ENCODE data around the gene XYLT1.

XYLT1 gene

DNA sequence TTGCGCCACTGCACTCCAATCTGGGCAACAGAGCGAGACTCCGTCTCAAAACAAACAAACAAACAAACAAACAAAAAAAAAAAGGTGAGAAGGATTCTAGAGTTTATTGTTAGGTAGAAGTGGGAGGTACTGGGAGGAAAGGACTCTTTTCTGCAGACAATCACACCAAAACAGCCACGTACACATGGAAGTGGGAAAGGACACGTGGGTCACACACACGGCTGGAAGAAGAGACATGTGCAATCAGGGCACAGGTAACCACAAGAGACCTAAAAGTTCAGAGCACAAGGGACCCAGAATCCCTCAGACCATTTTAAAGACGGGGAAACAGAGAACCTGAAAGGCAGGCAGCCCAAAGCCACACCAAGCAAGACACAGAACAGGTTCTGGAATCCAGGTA, 20.5 kb downstream of the XYLT1 start:
- no peak for FAIRE-seq
- no peak for TF ChIP-seq POLR2A (IDR thresholded peaks at IDR 0.05; ENCODE audit: low read depth, low read length)
- no peak for TF ChIP-seq POLR2AphosphoS5 (IDR thresholded peaks at IDR 0.05; ENCODE audit: low read depth, low read length)
- no peak for TF ChIP-seq PAX5 (IDR thresholded peaks at IDR 0.05; ENCODE audit: insufficient read depth, low read length, severe bottlenecking)
- no peak for TF ChIP-seq TAF1 (IDR thresholded peaks at IDR 0.05; ENCODE audit: low read depth, low read length)
- no peak for TF ChIP-seq POU2F2 (IDR thresholded peaks at IDR 0.05; ENCODE audit: low read depth, low read length)
- no peak for TF ChIP-seq SPI1 (IDR thresholded peaks at IDR 0.05; ENCODE audit: low read depth, low read length)
- DNase-seq (ENCODE audit: insufficient read length, low spot score), result no peak

DNA sequence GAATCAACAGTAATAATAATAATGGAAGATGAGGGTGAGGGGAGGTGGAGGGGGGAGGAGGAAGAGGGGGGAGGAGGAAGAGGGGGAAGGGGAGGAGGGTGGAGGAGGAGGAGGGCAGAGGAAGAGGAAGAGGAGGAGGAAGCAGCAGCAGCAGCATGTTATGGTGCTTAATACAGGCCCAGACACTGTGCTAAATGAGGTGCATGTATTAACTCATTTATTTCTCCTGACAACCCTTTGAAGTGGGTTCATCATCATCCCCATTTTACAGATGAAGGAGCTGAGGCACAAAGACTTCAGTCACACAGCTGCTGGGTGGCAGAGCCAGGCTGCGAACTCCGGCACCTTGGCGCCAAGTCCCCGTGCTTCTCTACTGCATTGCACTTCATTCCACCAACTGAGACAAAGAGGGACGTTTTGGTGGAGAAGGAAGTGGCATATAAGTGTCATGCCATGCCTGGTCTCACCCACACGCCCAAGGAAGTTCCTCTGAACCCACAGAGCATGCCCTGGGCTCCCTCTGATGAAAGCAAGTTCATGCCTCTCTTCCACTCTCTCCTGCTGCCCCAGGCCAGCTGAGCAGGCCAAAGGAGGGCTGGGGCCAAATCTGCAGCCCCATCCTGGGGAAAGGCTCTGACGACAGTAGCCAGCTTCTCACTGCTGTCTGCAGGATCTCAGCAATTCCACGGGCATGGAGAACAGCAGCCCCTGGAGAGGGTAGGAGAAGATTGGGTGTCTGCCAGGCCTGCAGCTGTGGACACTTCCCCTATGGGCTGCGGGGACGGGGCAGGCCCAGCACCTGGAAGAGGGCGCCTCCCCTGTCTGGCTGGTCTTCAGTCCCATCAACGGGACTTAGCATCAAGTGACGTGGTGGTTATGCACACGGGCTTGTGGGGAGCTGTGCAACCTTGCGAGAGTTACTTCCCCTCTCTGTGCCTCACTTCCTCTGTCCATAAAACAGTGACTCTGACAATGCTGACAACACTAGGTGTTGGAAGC, 21.8 kb downstream of the XYLT1 start:
- TF ChIP-seq SPI1 (IDR thresholded peaks at IDR 0.05; ENCODE audit: low read depth, low read length) (peak; percentile 46; the same call in 1 of the 2 replicates), PAX5 (IDR thresholded peaks at IDR 0.05; ENCODE audit: insufficient read depth, low read length, severe bottlenecking) (no peak)
- DNase-seq (ENCODE audit: insufficient read length, low spot score) (no peak), FAIRE-seq (peak; percentile 80)

DNA sequence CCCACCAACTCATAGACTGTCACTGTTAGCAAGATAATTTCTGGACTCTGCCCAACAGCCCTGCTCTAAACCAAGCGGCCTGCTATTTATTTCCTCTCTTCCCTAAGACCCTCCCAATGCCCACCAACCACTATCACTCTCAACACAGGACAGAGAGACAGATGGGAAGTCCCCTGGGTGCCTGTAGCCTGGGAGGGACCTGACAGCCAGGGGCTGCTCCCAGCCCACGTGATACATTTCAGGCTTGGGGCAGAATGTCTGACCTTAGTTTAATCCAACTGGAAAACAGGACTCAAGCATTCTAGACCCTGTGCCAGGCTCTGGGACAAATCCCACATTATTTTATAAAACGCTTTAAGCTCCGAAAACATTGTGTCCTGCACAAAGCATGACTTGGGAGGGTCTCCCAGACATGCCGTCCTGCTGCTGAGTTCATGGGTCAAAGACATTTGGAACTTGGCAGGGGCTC, 23.6 kb downstream of the XYLT1 start:
- no peak for DNase-seq (ENCODE audit: insufficient read length, low spot score)
- TF ChIP-seq SPI1 (IDR thresholded peaks at IDR 0.05; ENCODE audit: low read depth, low read length) (no peak), TAF1 (IDR thresholded peaks at IDR 0.05; ENCODE audit: low read depth, low read length) (no peak), POLR2A (IDR thresholded peaks at IDR 0.05; ENCODE audit: low read depth, low read length) (no peak), POU2F2 (IDR thresholded peaks at IDR 0.05; ENCODE audit: low read depth, low read length) (no peak), PAX5 (IDR thresholded peaks at IDR 0.05; ENCODE audit: insufficient read depth, low read length, severe bottlenecking) (no peak), POLR2AphosphoS5 (IDR thresholded peaks at IDR 0.05; ENCODE audit: low read depth, low read length) (no peak)
- FAIRE-seq, result no peak

DNA sequence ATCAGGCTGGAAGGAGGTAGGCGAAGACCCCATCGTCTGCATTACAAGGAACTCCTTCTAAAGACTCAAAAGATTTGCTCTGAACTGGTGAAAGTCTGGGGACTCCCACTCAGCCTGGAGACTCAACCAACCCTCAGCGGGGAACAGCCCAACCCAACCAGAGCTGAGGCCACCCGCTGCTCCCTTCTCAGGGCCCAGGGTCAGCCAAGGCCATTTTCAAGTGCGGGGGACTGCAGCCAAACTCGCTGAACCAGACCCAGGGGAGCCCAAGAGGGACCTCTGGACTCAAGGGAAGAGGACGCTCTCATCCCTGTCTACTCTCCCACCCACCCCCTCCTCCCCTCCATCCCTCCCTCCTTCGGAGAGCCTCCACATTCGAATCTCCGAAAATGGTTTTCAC, 24.1 kb downstream of the XYLT1 start:
- DNase-seq (ENCODE audit: insufficient read length, low spot score), result no peak
- no peak for FAIRE-seq
- TF ChIP-seq POLR2AphosphoS5 (IDR thresholded peaks at IDR 0.05; ENCODE audit: low read depth, low read length) (no peak), POU2F2 (IDR thresholded peaks at IDR 0.05; ENCODE audit: low read depth, low read length) (no peak), POLR2A (IDR thresholded peaks at IDR 0.05; ENCODE audit: low read depth, low read length) (no peak), SPI1 (IDR thresholded peaks at IDR 0.05; ENCODE audit: low read depth, low read length) (no peak), TAF1 (IDR thresholded peaks at IDR 0.05; ENCODE audit: low read depth, low read length) (no peak), PAX5 (IDR thresholded peaks at IDR 0.05; ENCODE audit: insufficient read depth, low read length, severe bottlenecking) (no peak)

DNA sequence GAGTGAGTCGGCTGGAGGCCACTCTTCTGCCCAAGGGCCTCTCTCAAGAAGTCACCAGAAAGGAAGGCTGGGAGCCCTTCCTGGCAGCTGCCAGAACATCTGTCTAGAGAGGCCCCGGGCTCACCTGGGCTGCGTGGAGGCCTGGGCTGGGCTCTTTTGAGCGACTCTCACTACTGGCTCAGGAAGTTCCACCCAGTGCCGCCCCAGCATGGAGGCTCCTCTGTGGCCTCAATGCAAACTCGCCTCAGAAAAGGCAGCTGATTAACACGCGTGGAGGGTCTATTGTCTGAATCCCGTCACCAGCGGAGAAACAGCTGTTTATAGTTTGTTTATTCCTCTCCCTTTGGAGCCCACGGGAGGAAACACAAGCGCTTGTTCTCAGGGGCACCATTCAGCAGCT, 25.3 kb downstream of the XYLT1 start:
- TF ChIP-seq POLR2AphosphoS5 (IDR thresholded peaks at IDR 0.05; ENCODE audit: low read depth, low read length) (no peak), POU2F2 (IDR thresholded peaks at IDR 0.05; ENCODE audit: low read depth, low read length) (no peak), SPI1 (IDR thresholded peaks at IDR 0.05; ENCODE audit: low read depth, low read length) (no peak), PAX5 (IDR thresholded peaks at IDR 0.05; ENCODE audit: insufficient read depth, low read length, severe bottlenecking) (no peak), POLR2A (IDR thresholded peaks at IDR 0.05; ENCODE audit: low read depth, low read length) (no peak), TAF1 (IDR thresholded peaks at IDR 0.05; ENCODE audit: low read depth, low read length) (no peak)

DNA sequence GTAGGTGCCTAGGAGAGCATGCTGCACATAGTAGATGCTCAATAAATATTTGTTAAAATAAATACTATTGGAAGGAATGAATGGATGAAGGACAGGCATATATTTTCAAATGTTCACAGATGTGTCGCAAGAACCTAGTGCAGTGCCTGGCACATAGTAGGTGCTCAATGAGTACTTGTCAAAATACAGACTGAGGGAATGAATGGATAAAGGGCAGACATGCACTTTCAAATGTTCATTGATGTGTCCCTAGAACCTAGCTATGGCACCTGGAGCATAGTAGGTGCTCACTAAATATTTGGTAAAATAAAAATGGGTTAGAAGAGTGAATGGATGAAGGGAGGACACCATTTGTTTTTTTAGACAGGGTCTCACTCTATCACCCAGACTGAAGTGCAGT, 26.1 kb downstream of the XYLT1 start:
- FAIRE-seq (no peak), DNase-seq (ENCODE audit: insufficient read length, low spot score) (no peak)
- TF ChIP-seq PAX5 (IDR thresholded peaks at IDR 0.05; ENCODE audit: insufficient read depth, low read length, severe bottlenecking) (no peak), SPI1 (IDR thresholded peaks at IDR 0.05; ENCODE audit: low read depth, low read length) (no peak), POLR2AphosphoS5 (IDR thresholded peaks at IDR 0.05; ENCODE audit: low read depth, low read length) (no peak), POLR2A (IDR thresholded peaks at IDR 0.05; ENCODE audit: low read depth, low read length) (no peak), TAF1 (IDR thresholded peaks at IDR 0.05; ENCODE audit: low read depth, low read length) (no peak)

More for the DNA sequence above, 25.3 kb downstream of the XYLT1 start:
- FAIRE-seq, result no peak
- no peak for DNase-seq (ENCODE audit: insufficient read length, low spot score)

DNA sequence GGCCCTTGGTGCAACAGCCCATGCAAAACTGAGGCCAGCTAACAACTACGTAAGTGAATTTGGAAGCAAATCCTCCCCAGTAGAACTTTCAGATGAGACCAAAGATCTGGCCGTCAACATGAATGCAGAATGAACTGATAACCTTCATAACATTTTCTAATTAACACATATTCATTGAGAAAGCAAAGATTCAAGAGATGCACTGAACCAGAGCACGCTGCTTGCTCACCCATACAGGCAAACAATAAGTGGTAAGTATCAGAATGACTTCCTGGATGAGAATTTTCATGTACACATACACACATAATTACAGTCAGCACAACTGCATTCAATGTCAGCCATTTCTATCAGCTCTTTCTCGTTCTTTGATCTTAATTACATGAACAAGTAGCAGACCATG, 30.6 kb downstream of the XYLT1 start:
- DNase-seq (ENCODE audit: insufficient read length, low spot score) (no peak), FAIRE-seq (peak; percentile 77)
- TF ChIP-seq TAF1 (IDR thresholded peaks at IDR 0.05; ENCODE audit: low read depth, low read length) (no peak), SPI1 (IDR thresholded peaks at IDR 0.05; ENCODE audit: low read depth, low read length) (no peak), POLR2AphosphoS5 (IDR thresholded peaks at IDR 0.05; ENCODE audit: low read depth, low read length) (no peak), PAX5 (IDR thresholded peaks at IDR 0.05; ENCODE audit: insufficient read depth, low read length, severe bottlenecking) (no peak), POLR2A (IDR thresholded peaks at IDR 0.05; ENCODE audit: low read depth, low read length) (no peak), POU2F2 (IDR thresholded peaks at IDR 0.05; ENCODE audit: low read depth, low read length) (no peak)

DNA sequence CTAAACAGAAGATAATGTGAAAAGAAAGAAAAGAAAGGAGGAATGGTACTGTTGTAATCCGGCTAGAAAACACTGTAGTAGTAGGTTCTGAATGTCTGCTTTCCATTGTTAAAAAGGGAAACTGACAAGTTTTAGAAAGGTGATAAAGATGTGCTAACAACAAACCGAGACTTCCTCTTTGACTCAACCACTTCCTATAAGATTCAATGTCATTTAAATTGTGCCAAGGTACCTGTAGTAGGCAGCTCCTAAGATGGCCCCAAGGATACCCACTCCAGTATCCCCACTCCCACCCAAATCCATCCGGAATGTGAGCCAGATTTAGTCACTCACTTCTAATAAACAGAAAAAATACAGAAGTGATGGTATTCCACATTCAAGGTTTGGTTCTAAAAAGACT, 31.2 kb downstream of the XYLT1 start:
- DNase-seq (ENCODE audit: insufficient read length, low spot score) (no peak), FAIRE-seq (peak; percentile 26)
- no peak for TF ChIP-seq TAF1 (IDR thresholded peaks at IDR 0.05; ENCODE audit: low read depth, low read length)
- TF ChIP-seq SPI1 (IDR thresholded peaks at IDR 0.05; ENCODE audit: low read depth, low read length), result peak; percentile 73

DNA sequence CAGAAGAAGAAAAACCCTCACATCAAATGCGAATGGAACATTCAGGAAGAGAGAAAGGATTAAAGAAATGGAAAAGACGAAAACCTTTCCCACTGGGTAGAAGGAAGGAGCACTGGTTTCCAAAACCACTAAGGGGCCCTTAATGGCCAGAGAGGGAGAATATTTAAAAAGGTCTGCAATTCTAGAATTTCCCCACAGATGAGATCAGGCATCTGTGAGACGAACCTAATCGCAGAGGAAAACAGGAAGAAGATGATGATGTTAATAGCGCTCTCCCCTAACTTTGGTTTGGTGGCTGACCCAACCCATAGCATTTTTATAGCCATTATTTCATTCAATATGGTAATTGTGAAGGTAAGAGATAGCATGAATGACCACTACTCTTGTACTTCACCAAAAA, 32.8 kb downstream of the XYLT1 start:
- no peak for FAIRE-seq
- DNase-seq (ENCODE audit: insufficient read length, low spot score), result no peak
- no peak for TF ChIP-seq TAF1 (IDR thresholded peaks at IDR 0.05; ENCODE audit: low read depth, low read length)
- TF ChIP-seq PAX5 (IDR thresholded peaks at IDR 0.05; ENCODE audit: insufficient read depth, low read length, severe bottlenecking), result no peak
- no peak for TF ChIP-seq POU2F2 (IDR thresholded peaks at IDR 0.05; ENCODE audit: low read depth, low read length)
- TF ChIP-seq SPI1 (IDR thresholded peaks at IDR 0.05; ENCODE audit: low read depth, low read length), result no peak
- no peak for TF ChIP-seq POLR2AphosphoS5 (IDR thresholded peaks at IDR 0.05; ENCODE audit: low read depth, low read length)
- no peak for TF ChIP-seq POLR2A (IDR thresholded peaks at IDR 0.05; ENCODE audit: low read depth, low read length)
